GM12801 (cell line): ENCODE data around the gene TRAF6.

ENCODE experiments used
- CTCF ChIP-seq: IDR thresholded peaks from one replicate; pipeline ENCODE4 v1.5.1; 2011; ENCODE audit warnings: control low read depth; ENCODE audit not compliant: insufficient read length; ENCODE audit errors: extremely low read depth

Gene TRAF6

DNA sequence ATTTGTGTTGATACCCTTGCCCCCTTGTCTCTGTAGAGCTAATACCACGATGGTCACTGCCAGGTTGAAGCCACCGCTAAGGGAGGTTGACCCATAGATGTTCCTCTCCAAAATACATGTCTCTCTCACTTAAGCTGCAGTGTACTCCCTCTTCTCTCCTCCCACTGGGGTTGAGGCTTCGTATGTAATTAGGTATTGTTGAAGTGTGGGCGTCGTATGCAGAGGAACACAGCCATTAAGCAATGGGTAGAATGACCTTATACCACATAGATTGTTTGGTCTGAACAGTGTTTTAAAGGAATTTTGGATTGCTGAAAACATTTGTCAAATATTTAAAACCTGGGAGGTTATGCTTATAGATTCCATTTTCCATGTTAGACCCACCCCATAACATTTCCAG is 71.9 kb downstream of the TRAF6 start:
- TF ChIP-seq CTCF, result no peak

GRCh38 chr11:36437413-36437812 is 72.7 kb downstream of the TRAF6 start:
- TF ChIP-seq CTCF, result no peak
